GM12878 (cell line): ENCODE measurements around the gene NPDC1.

Source experiments
- CTCF ChIP-seq, 3 experiments: IDR thresholded peaks in 2 of 3; conservative IDR thresholded peaks in 1 of 3; 2 replicates each; pipeline ENCODE4 v1.5.1; 2011; ENCODE audit warnings: low read depth in 3 of 3, low read length in 3 of 3, mild to moderate bottlenecking in 3 of 3, control low read depth in 2 of 3, moderate library complexity in 2 of 3, inconsistent platforms in 1 of 3, mixed read lengths in 1 of 3; ENCODE audit not compliant: control insufficient read depth in 2 of 3, insufficient read depth in 1 of 3; ENCODE audit errors: extremely low read depth in 1 of 3
- POLR2A ChIP-seq: IDR thresholded peaks from 2 replicates; pipeline ENCODE4 v1.6.1; 2011; ENCODE audit warnings: low read depth, mild to moderate bottlenecking, low read length
- REST ChIP-seq: IDR thresholded peaks from 2 replicates; pipeline ENCODE4 v1.6.1; 2012; ENCODE audit warnings: mild to moderate bottlenecking, low read depth, low read length
- ZBTB33 ChIP-seq: fragments of 450-650 bp; IDR thresholded peaks from 2 replicates; pipeline ENCODE4 v1.6.1; 2017; ENCODE audit warnings: mild to moderate bottlenecking

GRCh38 chr9:137014166-137014565, 31.8 kb downstream of the NPDC1 start:
- TF ChIP-seq ZBTB33 (no peak), REST (no peak), CTCF (IDR thresholded peaks at IDR 0.05 in 2 of 3, conservative IDR thresholded peaks at IDR 0.05 in 1 of 3; ENCODE audit: control insufficient read depth in 2 of 3, extremely low read depth in 1 of 3, insufficient read depth in 1 of 3, low read depth in 3 of 3, low read length in 3 of 3) (no peak), POLR2A (no peak)
